ENCODE data around the gene BANK1. TPM values are rescaled to one million over a fixed set of nuclear protein-coding genes. Genes with fewer than 3 reads are reported as not detected.

Gene BANK1
- total and polyA plus RNA-seq, 2 donors (not counting 1 experiment from before 2014, with no cell fraction given), result 0.20 to 0.83 TPM

GRCh38 chr4:101919373-101919977 lies 128.9 kb downstream of the BANK1 start:
- Histone ChIP-seq H3K79me2 (ENCODE audit: control insufficient read depth, insufficient read depth, low read length) (no peaks in the 10 kb centered on the region), H2AFZ (ENCODE audit: low read length) (no peak overlapping the region), H3K27me3 (ENCODE audit: control insufficient read depth, insufficient read depth, low read length) (no peaks in the 10 kb centered on the region), H3K4me1 (ENCODE audit: control insufficient read depth, extremely low read depth, insufficient read depth, low read length) (no peaks in the 10 kb centered on the region), H3K36me3 (ENCODE audit: control insufficient read depth, insufficient read depth, low read length) (no peaks in the 10 kb centered on the region), H4K20me1 (ENCODE audit: control insufficient read depth, extremely low read depth, insufficient read depth, low read length) (no peaks in the 10 kb centered on the region), H3K4me3 (replicated peaks in 1 of 4; ENCODE audit: control extremely low read depth in 1 of 4, insufficient read depth in 1 of 4, low read depth in 3 of 4, low read length in 4 of 4) (no peak overlapping the region), H3K9ac (ENCODE audit: insufficient read depth, low read length) (no peak overlapping the region), H3K27ac (ENCODE audit: insufficient read depth, low read length) (no peak overlapping the region), H3K9me3 (ENCODE audit: control insufficient read depth, insufficient read depth, low read depth, low read length) (no peaks in the 10 kb centered on the region), H3K4me2 (ENCODE audit: extremely low read depth, insufficient read depth, low read length) (no peak overlapping the region)
- TF ChIP-seq EZH2 (IDR thresholded peaks at IDR 0.05; ENCODE audit: low read length, missing control alignments), result no peak
- no peak for TF ChIP-seq CTCF (conservative IDR thresholded peaks at IDR 0.05 in 1 of 2, IDR thresholded peaks at IDR 0.05 in 1 of 2; ENCODE audit: low read depth in 1 of 2, low read length in 2 of 2)
- DNase-seq (ENCODE audit: low read depth in 2 of 2), result no peak

- Histone ChIP-seq H3K9ac (ENCODE audit: insufficient read depth, low read length) (no peak overlapping the region), H3K9me3 (ENCODE audit: control insufficient read depth, insufficient read depth, low read depth, low read length) (no peaks in the 10 kb centered on the region), H3K36me3 (ENCODE audit: control insufficient read depth, insufficient read depth, low read length) (no peaks in the 10 kb centered on the region), H3K4me3 (replicated peaks in 1 of 4; ENCODE audit: control extremely low read depth in 1 of 4, insufficient read depth in 1 of 4, low read depth in 3 of 4, low read length in 4 of 4) (no peak overlapping the region), H2AFZ (ENCODE audit: low read length) (no peak overlapping the region), H3K27me3 (ENCODE audit: control insufficient read depth, insufficient read depth, low read length) (no peaks in the 10 kb centered on the region), H4K20me1 (ENCODE audit: control insufficient read depth, extremely low read depth, insufficient read depth, low read length) (no peaks in the 10 kb centered on the region), H3K27ac (ENCODE audit: insufficient read depth, low read length) (no peak overlapping the region), H3K4me1 (ENCODE audit: control insufficient read depth, extremely low read depth, insufficient read depth, low read length) (no peaks in the 10 kb centered on the region), H3K79me2 (ENCODE audit: control insufficient read depth, insufficient read depth, low read length) (no peaks in the 10 kb centered on the region), H3K4me2 (ENCODE audit: extremely low read depth, insufficient read depth, low read length) (no peak overlapping the region)
- TF ChIP-seq EZH2 (IDR thresholded peaks at IDR 0.05; ENCODE audit: low read length, missing control alignments), result no peak
- TF ChIP-seq CTCF (conservative IDR thresholded peaks at IDR 0.05 in 1 of 2, IDR thresholded peaks at IDR 0.05 in 1 of 2; ENCODE audit: low read depth in 1 of 2, low read length in 2 of 2), result no peak
- no peak for DNase-seq (ENCODE audit: low read depth in 2 of 2)
These were observed 130.8 kb downstream of the BANK1 start for GRCh38 chr4:101921370-101921769.

- no peak overlapping the region for H3K4me3 ChIP-seq (replicated peaks in 1 of 4; ENCODE audit: control extremely low read depth in 1 of 4, insufficient read depth in 1 of 4, low read depth in 3 of 4, low read length in 4 of 4)
- no peak for DNase-seq (ENCODE audit: low read depth in 2 of 2)
- no peaks in the 10 kb centered on the region for H3K36me3 ChIP-seq (ENCODE audit: control insufficient read depth, insufficient read depth, low read length)
- no peaks in the 10 kb centered on the region for H3K79me2 ChIP-seq (ENCODE audit: control insufficient read depth, insufficient read depth, low read length)
- H3K4me1 ChIP-seq (ENCODE audit: control insufficient read depth, extremely low read depth, insufficient read depth, low read length), result no peaks in the 10 kb centered on the region
- no peak overlapping the region for H3K4me2 ChIP-seq (ENCODE audit: extremely low read depth, insufficient read depth, low read length)
- H3K9me3 ChIP-seq (ENCODE audit: control insufficient read depth, insufficient read depth, low read depth, low read length), result no peaks in the 10 kb centered on the region
- TF ChIP-seq EZH2 (IDR thresholded peaks at IDR 0.05; ENCODE audit: low read length, missing control alignments), result no peak
- no peaks in the 10 kb centered on the region for H3K27me3 ChIP-seq (ENCODE audit: control insufficient read depth, insufficient read depth, low read length)
- H2AFZ ChIP-seq (ENCODE audit: low read length), result no peak overlapping the region
- no peaks in the 10 kb centered on the region for H4K20me1 ChIP-seq (ENCODE audit: control insufficient read depth, extremely low read depth, insufficient read depth, low read length)
- H3K9ac ChIP-seq (ENCODE audit: insufficient read depth, low read length), result no peak overlapping the region
- H3K27ac ChIP-seq (ENCODE audit: insufficient read depth, low read length), result no peak overlapping the region
These were observed 141.1 kb downstream of the BANK1 start for GRCh38 chr4:101931619-101932018.

Measured in fibroblast of lung (primary cell).